Activated T-helper 1 cell treated with Interleukin-2 at 50 U/mL for 16 hours (primary cell): ENCODE data around the gene NOP56.
"Not testable (repeated sequence)": the region's sequence is repeated elsewhere in the genome, so short reads cannot be mapped to it uniquely, and the experiment has no call there.

ENCODE experiments used
- DNase-seq: peaks from one replicate; pipeline ENCODE4 v3.0.0-alpha.2; 2020; ENCODE audit warnings: low read depth

Gene NOP56

DNA sequence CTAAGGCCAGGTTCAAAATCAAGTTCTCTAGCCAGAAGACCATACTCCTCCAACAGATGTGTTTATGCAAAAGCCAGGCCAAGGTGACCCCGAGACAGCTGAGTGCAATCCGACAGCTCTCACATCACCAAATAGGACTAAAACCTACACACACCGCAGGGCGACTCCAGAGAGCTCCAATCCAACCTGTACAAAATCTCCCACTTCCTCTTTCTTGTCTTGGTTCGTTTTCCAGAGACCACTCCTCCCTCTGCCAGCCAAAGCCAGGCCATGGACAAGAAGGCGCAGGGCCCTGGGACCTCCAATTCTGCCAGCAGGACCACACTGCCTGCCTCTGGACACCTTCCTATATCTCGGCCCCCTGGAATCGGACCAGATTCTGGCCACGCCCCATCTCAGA lies 11.5 kb upstream of the NOP56 start:
- no peak for DNase-seq

DNA sequence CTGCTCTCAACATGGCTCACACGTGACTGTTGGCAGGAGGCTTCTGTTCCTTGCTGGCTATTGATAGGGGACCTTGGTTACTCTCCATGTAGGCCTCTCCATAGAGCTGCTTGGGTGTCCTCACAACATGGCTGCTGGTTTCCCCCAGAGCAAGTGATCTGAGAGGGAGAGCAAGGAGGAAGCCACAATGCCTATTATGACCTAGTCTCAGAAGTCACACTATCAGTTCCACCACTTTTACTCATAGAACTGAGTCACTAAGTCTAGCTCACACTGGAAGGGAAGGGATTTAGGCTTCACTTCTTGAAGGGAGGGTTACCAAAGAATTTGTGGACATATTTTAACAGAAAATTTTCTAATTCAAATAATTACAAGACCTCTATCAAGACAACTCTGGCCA lies 8.7 kb upstream of the NOP56 start:
- DNase-seq = no peak

GRCh38 chr20:2652724-2653555 lies 508 bp downstream of the NOP56 start:
- no peak for DNase-seq

DNA sequence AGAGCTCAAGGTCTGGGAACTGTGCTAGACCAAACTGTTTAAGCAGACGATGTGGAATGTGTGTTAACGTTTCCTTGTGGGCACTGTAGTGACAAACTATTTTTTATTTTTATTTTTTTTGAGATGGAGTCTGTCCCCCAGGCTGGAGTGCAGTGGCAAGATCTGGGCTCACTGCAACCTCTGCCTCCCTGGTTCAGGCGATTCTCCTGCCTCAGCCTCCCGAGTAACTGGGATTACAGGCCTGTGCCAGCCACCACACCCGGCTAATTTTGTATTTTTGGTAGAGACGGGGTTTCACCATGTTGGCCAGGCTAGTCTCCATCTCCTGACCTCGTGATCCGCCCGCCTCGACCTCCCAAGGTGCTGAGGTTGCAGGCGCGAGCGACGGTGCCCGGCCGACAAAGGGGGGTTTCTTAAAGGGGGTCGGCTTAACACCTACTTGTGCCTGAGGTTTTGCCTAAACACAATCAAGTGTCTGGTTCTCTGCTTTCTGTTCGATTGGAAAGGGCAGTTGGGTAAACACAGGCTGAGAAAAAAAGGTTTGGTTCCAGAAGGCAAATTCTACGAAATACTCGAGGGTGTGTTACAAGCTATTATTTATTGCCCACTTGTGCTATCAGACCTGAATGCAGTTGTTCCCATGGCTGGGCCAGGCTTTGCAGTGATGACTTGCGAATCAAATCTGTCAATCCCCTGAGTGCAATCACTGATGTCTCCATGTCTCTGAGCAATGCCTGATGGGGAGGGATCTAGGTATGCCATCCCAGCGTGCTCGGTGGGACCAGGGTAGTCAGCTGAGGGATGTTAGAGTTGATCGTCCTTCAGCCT lies 1.3 kb downstream of the NOP56 start:
- no peak for DNase-seq

DNA sequence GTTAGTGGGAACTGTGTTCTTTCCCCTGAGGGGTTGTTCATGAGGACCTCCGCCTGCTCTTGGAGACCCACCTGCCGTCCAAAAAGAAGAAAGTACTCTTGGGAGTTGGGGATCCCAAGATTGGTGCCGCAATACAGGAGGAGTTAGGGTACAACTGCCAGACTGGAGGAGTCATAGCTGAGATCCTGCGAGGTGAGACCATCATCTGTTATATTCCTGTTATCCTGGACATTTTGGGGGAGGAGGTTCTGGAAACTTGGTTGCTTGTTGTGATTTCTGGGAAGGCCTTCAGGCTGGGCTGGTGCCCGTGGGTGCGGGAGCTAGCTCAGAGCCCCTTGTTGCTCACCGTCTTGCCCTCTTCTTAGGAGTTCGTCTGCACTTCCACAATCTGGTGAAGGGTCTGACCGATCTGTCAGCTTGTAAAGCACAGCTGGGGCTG lies 2.0 kb downstream of the NOP56 start:
- no peak for DNase-seq

DNA sequence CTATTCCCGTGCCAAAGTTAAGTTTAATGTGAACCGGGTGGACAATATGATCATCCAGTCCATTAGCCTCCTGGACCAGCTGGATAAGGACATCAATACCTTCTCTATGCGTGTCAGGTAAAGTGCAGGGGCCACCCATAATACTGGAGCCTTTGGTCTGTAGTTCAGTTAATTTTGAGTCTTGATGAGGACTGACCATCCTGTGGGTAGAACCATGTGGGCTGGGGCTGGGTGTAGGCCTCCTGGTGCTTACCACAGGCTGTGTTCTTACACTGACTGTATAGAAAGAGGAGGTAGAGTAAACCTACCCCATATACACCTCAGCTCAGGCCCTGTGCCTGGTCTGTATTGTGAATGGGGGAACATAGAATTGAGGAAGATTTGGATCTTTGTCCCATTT lies 2.4 kb downstream of the NOP56 start:
- DNase-seq = no peak

- DNase-seq = no peak
Measured at GRCh38 chr20:2655331-2656116, 3.1 kb downstream of the NOP56 start.

- DNase-seq = no peak
Measured at GRCh38 chr20:2656471-2657117, 4.2 kb downstream of the NOP56 start.

DNA sequence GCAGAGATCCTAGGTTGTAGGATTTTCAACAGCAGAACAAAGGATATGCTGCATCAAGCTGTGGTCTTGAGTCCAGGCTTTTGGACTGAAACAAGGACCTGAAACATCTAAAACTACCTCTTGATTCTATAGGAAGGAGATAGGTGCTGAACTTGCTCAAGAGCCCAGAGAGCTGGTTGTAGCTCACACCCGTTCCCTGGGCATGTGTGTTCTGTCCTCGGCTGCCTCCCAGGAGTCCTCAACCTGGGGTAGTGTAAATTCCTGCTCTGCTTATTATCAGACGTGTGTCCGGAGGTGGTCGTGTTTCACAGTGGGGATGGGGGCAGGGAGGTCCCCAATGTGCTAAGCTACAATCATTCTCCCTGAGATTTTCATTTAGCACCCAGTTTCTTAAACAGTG lies 4.8 kb downstream of the NOP56 start:
- DNase-seq = no peak

DNA sequence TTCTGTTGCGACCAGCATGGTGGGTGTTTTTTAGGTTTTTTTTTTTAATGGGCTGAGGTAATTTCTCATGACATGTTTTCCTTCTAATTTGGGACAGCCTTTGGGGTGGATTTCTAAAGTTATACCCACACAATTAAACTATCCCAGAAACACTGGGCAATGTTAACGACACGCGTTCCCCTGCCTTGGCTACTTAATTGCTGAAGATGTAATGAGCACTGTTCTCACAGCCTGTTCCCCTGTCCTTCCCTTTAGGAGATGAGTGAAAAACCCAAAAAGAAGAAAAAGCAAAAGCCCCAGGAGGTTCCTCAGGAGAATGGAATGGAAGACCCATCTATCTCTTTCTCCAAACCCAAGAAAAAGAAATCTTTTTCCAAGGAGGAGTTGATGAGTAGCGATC lies 5.2 kb downstream of the NOP56 start:
- no peak for DNase-seq

DNA sequence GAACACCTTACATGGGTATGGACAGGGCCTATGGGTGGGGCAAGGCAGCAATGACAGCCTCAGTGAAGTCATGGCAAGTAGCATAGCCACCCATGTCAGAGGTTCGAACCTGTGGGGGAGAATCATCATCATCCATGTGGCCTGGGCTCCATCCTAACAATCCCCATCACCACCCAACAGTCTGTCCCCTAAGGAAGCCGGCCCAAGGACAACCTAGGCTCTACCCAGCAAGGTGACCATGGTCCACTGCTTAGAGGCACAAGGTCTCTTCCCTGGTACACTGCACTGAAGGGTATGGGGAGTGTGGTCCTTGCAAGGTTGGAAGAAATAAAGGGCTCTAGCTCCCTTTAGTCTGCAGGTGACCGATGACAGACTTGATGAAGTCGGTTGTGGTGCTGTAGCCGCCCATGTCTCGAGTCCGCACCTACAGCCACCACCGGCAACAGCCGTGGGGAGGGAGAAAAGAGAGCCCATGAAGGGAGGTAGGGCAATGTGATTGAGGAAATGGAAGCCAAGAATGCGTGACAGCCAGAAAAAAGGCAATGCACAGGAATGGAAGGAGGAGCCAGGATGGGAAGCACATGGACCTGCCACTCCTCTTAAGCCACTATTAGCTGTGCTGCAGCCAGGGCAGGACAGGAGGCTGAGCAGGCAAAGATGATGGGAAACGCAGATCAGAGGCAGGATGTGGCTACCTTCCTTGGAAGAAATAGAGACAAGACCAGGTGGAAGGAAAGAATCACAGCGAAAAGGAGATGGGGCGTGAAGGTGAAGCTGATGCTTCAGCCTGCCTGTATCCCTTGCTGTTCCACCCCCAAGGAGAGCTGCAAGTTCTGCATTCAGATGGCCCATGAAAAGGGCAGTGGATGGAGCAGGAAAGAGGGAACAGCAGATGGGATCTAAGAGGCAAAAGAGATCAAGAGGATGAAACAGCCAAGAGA lies 6.3 kb downstream of the NOP56 start:
- DNase-seq = no peak

DNA sequence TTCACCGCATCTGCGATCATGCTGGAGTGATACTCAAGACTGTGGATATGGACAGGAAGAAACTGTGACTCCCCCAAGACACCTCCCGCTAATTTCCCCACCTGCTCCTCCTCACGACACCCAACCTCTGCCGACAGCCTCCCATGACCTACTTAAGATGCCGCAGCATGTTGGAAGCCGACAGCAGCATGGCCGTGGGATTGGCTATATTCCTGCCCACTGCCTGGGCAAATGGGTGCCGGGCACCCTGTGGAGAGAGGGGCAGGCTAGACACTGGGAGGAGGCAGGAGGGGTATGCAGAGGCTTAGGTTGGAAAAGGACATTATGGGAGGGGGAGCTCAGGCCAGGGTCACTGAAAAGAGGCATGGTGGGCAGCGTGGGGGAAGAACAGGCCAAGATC lies 7.1 kb downstream of the NOP56 start:
- no peak for DNase-seq

DNA sequence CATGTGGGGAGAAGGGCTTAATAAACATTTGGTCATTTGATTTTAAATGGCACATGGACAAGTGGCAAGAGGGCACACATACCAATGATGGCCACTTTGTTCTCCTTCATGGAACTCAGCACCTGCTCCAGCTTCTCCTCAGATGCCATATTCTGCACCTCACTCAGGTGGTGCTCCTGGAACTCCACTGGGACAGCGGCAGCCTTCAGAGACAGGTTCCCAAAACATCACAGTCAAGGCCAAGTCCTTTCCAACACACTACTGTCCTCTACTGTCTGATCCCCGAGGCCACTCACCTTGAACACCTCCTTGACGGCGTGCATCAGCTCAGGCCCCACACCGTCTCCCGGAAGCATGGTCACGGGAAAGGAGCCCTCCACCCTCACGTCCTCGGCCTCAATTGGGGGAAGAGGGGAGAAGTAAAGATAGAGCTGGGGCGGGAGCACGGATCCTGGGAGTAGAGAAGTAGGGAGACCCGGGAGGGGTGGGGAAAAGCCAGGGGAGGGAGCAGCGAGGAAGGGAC lies 11.0 kb downstream of the NOP56 start:
- no peak for DNase-seq

- DNase-seq = peak; percentile 87
Measured at GRCh38 chr20:2663887-2664719, 11.7 kb downstream of the NOP56 start, which contains the start of gene IDH3B. TSS of gene IDH3B (minus strand) at chr20:2664216. CDS start at chr20:2664188, 28 bp downstream.

GRCh38 chr20:2671977-2672376 lies 19.5 kb downstream of the NOP56 start:
- DNase-seq = no peak

DNA sequence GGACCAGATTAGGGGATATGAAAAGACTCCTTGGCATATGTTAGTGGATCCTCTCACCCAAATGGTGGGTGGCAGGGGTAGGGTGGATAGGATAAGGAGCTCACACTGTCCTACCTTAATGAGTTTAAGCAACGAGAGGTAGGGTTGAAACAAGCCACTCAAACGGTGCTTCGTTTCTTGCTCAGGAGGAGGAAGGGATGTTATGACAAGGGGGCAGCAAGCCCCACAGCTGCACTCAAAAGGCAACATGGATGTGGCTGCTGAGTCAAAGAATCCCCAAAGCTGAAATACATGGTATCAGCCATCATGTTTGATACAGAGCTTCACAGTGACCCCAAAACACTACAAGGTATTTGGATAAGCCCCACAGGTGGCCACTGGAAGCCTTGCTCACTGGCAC lies 20.0 kb downstream of the NOP56 start:
- DNase-seq = no peak

DNA sequence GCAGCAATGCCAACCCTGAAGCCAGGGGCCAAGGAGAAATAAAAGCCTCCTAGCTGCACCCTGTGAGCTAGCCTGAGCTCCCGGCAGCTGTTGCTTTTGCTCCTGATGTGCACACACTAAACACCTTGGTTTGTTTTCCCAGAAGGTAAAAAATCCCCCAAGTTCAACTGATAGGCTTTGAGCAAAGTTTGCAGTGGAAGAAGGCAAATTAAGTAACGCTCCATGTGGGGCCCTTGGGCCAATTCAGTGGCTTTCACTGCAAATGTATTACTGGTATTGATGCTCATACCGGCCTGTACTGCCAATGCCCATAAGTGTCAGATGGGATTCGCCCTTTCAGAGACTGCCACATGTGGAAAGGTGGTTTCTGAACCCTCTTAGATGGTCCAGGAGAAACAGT lies 21.0 kb downstream of the NOP56 start:
- DNase-seq = no peak

GRCh38 chr20:2680046-2680445 lies 27.6 kb downstream of the NOP56 start:
- no peak for DNase-seq

DNA sequence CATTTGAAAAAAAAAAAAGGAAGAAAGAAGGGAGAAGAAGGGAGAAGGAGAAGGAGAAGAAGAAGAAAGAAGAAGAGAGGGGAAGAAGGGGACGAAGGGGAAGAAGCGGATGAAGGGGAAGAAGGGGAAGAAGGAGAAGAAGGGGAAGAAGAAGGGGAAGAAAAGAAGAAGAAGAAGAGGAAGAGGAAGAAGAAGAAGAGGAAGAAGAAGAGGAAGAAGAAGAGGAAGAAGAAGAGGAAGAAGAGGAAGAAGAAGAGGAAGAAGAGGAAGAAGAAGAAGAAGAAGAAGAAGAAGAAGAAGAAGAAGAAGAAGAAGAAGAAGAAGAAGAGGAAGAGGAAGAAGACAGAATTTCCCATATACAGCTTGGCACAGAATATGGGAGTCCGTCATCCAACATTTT lies 29.6 kb downstream of the NOP56 start:
- DNase-seq = not testable (repeated sequence)

DNA sequence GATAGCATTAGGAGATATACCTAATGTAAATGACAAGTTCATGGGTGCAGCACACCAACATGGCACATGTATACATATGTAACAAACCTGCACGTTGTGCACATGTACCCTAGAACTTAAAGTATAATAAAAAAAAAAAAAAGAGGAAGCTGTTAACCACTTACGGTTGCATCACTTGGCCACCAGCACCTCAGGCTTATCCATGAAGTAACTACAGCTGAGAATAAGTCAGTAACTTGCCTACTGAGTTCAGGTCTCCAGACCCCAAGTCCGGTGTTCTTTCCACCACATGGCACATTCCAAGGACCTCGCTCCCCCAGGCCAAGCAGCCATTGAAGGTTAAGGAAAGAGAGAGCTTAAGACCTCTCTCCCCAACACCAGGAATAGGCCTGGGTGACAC lies 32.4 kb downstream of the NOP56 start:
- not testable (repeated sequence) for DNase-seq
